ENCODE data around the gene VWF.

Gene VWF

GRCh38 chr12:6115389-6115788 lies 9.1 kb downstream of the VWF start:
- TF ChIP-seq CTCF (IDR thresholded peaks at IDR 0.05; ENCODE audit: low read depth, low read length, missing control alignments) = no peak
- no peak overlapping the region for H3K4me3 ChIP-seq (ENCODE audit: low read depth, low read length)
- DNase-seq (ENCODE audit: low read depth) = no peak

DNA sequence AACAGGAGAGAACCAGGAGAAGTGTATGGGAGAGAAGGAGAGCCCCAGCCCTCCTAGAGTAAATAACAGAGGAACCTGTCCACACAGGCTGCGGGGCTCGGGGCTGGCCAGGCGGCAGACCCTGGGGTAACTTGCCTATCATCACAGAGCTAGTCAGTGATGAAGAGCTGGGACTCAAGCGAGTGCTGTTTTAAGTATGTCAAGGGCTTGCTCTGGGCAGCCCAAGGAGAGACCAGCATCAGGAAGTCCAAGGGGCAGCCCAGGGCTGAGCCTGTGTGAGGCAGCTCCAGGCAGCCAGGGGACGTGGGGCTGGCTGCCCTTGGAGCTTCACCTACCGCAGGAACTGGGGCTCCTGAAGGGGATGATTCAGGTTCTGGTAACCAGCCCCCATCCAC lies 10.0 kb downstream of the VWF start:
- DNase-seq (ENCODE audit: low read depth) = no peak
- no peak overlapping the region for H3K4me3 ChIP-seq (ENCODE audit: low read depth, low read length)
- no peak for TF ChIP-seq CTCF (IDR thresholded peaks at IDR 0.05; ENCODE audit: low read depth, low read length, missing control alignments)

- no peak overlapping the region for H3K4me3 ChIP-seq (ENCODE audit: low read depth, low read length)
- no peak for TF ChIP-seq CTCF (IDR thresholded peaks at IDR 0.05; ENCODE audit: low read depth, low read length, missing control alignments)
- no peak for DNase-seq (ENCODE audit: low read depth)
These were observed 10.6 kb downstream of the VWF start for GRCh38 chr12:6113691-6114475.

DNA sequence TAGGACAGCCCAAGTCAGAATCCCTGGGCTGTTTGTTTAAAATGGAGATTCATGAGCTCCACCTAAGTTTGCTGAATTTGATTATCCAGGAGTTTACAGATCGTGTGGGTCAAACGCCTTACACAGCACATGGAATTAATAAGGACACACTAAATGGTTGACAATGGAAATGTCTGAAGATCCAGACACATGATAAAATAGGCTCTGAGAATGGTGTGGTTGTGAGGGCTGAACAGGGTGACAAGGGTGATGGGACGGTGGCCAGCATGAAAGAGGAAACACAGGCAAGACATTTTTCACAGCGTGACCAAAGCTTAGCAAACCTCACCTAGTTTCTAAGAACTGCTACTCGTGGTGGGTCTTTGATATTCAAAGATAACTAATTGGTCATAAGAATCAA lies 12.5 kb downstream of the VWF start:
- no peak overlapping the region for H3K4me3 ChIP-seq (ENCODE audit: low read depth, low read length)
- no peak for TF ChIP-seq CTCF (IDR thresholded peaks at IDR 0.05; ENCODE audit: low read depth, low read length, missing control alignments)
- no peak for DNase-seq (ENCODE audit: low read depth)

- TF ChIP-seq CTCF (IDR thresholded peaks at IDR 0.05; ENCODE audit: low read depth, low read length, missing control alignments) = no peak
- no peak for DNase-seq (ENCODE audit: low read depth)
- H3K4me3 ChIP-seq (ENCODE audit: low read depth, low read length) = no peak overlapping the region
These were observed 14.5 kb downstream of the VWF start for GRCh38 chr12:6110006-6110405.

DNA sequence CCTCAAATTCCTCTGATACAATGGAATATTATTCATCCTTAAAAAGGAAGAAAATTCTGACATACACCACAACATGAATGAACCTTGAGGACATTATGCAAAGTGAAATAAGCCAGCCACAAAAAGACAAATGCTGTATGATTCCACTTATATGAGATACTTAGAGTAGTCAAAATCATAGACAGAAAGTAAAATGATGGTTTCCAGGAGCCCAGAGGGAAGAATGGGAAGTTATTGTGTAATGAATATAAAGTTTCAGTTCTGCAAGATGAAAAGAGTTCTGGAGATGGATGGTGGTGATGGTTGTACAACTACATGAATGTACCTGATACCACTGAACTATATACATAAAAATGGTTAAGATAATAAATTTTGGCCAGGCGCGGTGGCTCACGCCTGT lies 18.3 kb downstream of the VWF start:
- H3K4me3 ChIP-seq (ENCODE audit: low read depth, low read length) = no peak overlapping the region
- no peak for TF ChIP-seq CTCF (IDR thresholded peaks at IDR 0.05; ENCODE audit: low read depth, low read length, missing control alignments)
- no peak for DNase-seq (ENCODE audit: low read depth)

DNA sequence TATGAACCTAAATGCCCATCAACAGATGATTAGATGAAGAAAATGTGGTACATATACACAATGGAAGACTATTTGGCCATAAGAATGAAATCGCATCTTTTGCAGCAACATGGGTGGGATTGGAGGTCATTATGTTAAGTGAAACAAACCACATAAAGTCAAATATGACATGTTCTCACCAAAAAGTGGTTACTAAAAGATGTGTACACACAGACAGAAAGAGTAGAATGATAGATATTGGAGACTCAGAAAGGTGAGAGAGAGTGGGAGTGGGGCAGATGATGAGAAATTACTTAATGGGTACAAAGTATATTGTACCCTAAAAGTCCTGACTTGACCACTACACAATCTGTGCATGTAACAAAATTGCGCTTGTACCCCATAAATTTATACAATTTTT lies 19.6 kb downstream of the VWF start:
- no peak overlapping the region for H3K4me3 ChIP-seq (ENCODE audit: low read depth, low read length)
- no peak for DNase-seq (ENCODE audit: low read depth)
- TF ChIP-seq CTCF (IDR thresholded peaks at IDR 0.05; ENCODE audit: low read depth, low read length, missing control alignments) = no peak
